Measurements from ENCODE around the gene SLK.
A peak's percentile ranks its signal among the peaks of the same experiment; 100 is the strongest.

SLK gene

GRCh38 chr10:103966671-103967447 lies at the start of gene SLK:
Gene SLK (plus strand): TSS chr10:103967140. CDS start chr10:103967746, 606 bp downstream.
- DNase-seq: peak; percentile 76 to 78

GRCh38 chr10:103917302-103918052 lies 49.5 kb upstream of the SLK start:
- peak in 1 of 2 experiments; percentile 31 for DNase-seq

GRCh38 chr10:103918053-103918846 lies 48.7 kb upstream of the SLK start, which contains the start of gene STN1:
Gene STN1 (minus strand): TSS chr10:103918184. CDS start chr10:103917594, 590 bp downstream.
- DNase-seq: peak; percentile 91 to 93

- DNase-seq: no peak
These were observed 47.3 kb upstream of the SLK start for GRCh38 chr10:103919648-103920025.

- DNase-seq: peak; percentile 19 to 27
These were observed 45.7 kb upstream of the SLK start for GRCh38 chr10:103921248-103921647.

- DNase-seq: peak in 1 of 2 experiments; percentile 4
These were observed 45.2 kb upstream of the SLK start for GRCh38 chr10:103921750-103922195.

GRCh38 chr10:103922659-103923058 lies 44.3 kb upstream of the SLK start:
- no peak for DNase-seq

- DNase-seq: no peak
These were observed 43.4 kb upstream of the SLK start for GRCh38 chr10:103923502-103923901.

GRCh38 chr10:103925591-103925990 lies 41.3 kb upstream of the SLK start:
- DNase-seq: no peak

GRCh38 chr10:103926722-103927319 lies 40.1 kb upstream of the SLK start:
- DNase-seq: no peak

- no peak for DNase-seq
These were observed 38.2 kb upstream of the SLK start for GRCh38 chr10:103928784-103929183.

GRCh38 chr10:103929381-103929921 lies 37.5 kb upstream of the SLK start:
- DNase-seq: no peak

- DNase-seq: no peak
These were observed 36.5 kb upstream of the SLK start for GRCh38 chr10:103930449-103930848.

GRCh38 chr10:103930881-103931280 lies 36.1 kb upstream of the SLK start:
- DNase-seq: no peak

GRCh38 chr10:103931603-103932002 lies 35.3 kb upstream of the SLK start:
- DNase-seq: no peak

- DNase-seq: no peak
These were observed 34.7 kb upstream of the SLK start for GRCh38 chr10:103932271-103932670.

GRCh38 chr10:103932971-103933370 lies 34.0 kb upstream of the SLK start:
- DNase-seq: no peak

- DNase-seq: no peak
These were observed 33.3 kb upstream of the SLK start for GRCh38 chr10:103933557-103934121.

- DNase-seq: no peak
These were observed 32.6 kb upstream of the SLK start for GRCh38 chr10:103934308-103934707.

GRCh38 chr10:103936022-103936421 lies 30.9 kb upstream of the SLK start:
- no peak for DNase-seq

GRCh38 chr10:103939522-103939921 lies 27.4 kb upstream of the SLK start:
- no peak for DNase-seq

- DNase-seq: no peak
These were observed 25.1 kb upstream of the SLK start for GRCh38 chr10:103941801-103942200.

Data from NCI-H2081 (cell line).